SK-N-SH (cell line): ENCODE measurements around the gene CRK. TPM values are rescaled to one million over a fixed set of nuclear protein-coding genes. Genes with fewer than 3 reads are reported as not detected.

Experiments
- CTCF ChIA-PET: fragments of 300-600, 350-600 bp; formaldehyde crosslinking; extraction: SDS; loops from one replicate; lab custom pipeline; 2021; lab: Yijun Ruan, JAX
- POLR2A ChIA-PET: fragments of 350-600 bp; sonication (Branson Sonifier 250); formaldehyde crosslinking; extraction: SDS; loops from one replicate; lab custom pipeline; 2020; ENCODE audit warnings: antibody characterized with exemption, inconsistent platforms; lab: Yijun Ruan, JAX
- DNase-seq: peaks from one replicate; pipeline ENCODE4 v3.0.0; 2012
- H2AFZ ChIP-seq: fragments of 200-600 bp; sonication (generic); 2 replicates; pipeline ENCODE4 v1.8.1; 2016; ENCODE audit warnings: antibody characterized with exemption, mild to moderate bottlenecking, low read depth
- H3F3A ChIP-seq: fragments of 200-600 bp; sonication (generic); replicated peaks from 2 replicates; pipeline ENCODE3; 2016; ENCODE audit warnings: antibody characterized with exemption, mild to moderate bottlenecking; ENCODE audit not compliant: insufficient read depth
- H3K27ac ChIP-seq, 2 experiments: fragments of 200-500 bp in 1 of 2; fragments of 200-600 bp in 1 of 2; sonication (Bioruptor generic) in 1 of 2; sonication (generic), shearing (Covaris generic) in 1 of 2; 2 replicates each; pipeline versions ENCODE4 v1.5.1 to v1.6.1; 2014 to 2016; ENCODE audit warnings: low read depth in 2 of 2, inconsistent platforms in 1 of 2, low read length in 1 of 2, mild to moderate bottlenecking in 1 of 2, mixed read lengths in 1 of 2
- H3K27me3 ChIP-seq: fragments of 200-600 bp; sonication (generic), shearing (Covaris generic); 2 replicates; pipeline ENCODE4 v1.6.1; 2016; ENCODE audit warnings: mixed run types; ENCODE audit not compliant: insufficient read depth
- H3K36me3 ChIP-seq, 2 experiments: fragments of 200-500 bp in 1 of 2; fragments of 200-600 bp in 1 of 2; sonication (Bioruptor generic) in 1 of 2; sonication (generic) in 1 of 2; replicated peaks in 1 of 2; 2 replicates each; pipeline versions ENCODE3 to v1.5.1; 2014 to 2016; ENCODE audit warnings: low read length in 1 of 2, mild to moderate bottlenecking in 1 of 2; ENCODE audit not compliant: insufficient read depth in 2 of 2, control insufficient read depth in 1 of 2
- H3K4me1 ChIP-seq, 2 experiments: fragments of 200-500 bp in 1 of 2; fragments of 200-600 bp in 1 of 2; sonication (Bioruptor generic) in 1 of 2; sonication (generic), shearing (Covaris generic) in 1 of 2; 2 replicates each; pipeline versions ENCODE4 v1.5.1 to v1.6.1; 2014 to 2016; ENCODE audit warnings: low read depth in 1 of 2, low read length in 1 of 2, mixed run types in 1 of 2; ENCODE audit not compliant: insufficient read depth in 2 of 2, control insufficient read depth in 1 of 2
- H3K4me2 ChIP-seq: fragments of 200-600 bp; sonication (generic), shearing (Covaris generic); 2 replicates; pipeline ENCODE4 v1.6.1; 2017; ENCODE audit warnings: mixed run types
- H3K4me3 ChIP-seq, 2 experiments: fragments of 200-500 bp in 1 of 2; fragments of 200-600 bp in 1 of 2; sonication (Bioruptor generic) in 1 of 2; sonication (generic), shearing (Covaris generic) in 1 of 2; 2 replicates each; pipeline versions ENCODE4 v1.5.1 to v1.8.1; 2014 to 2016; ENCODE audit warnings: low read depth in 2 of 2, inconsistent platforms in 1 of 2, low read length in 1 of 2, mild to moderate bottlenecking in 1 of 2, mixed read lengths in 1 of 2, moderate library complexity in 1 of 2
- H3K79me2 ChIP-seq: fragments of 200-600 bp; sonication (generic); 2 replicates; pipeline ENCODE4 v1.8.1; 2017; ENCODE audit warnings: mild to moderate bottlenecking; ENCODE audit not compliant: insufficient read depth
- H3K9ac ChIP-seq: fragments of 200-600 bp; sonication (generic); 2 replicates; pipeline ENCODE4 v1.6.1; 2017; ENCODE audit warnings: mixed run types
- H3K9me2 ChIP-seq: fragments of 200-600 bp; sonication (generic); 2 replicates; pipeline ENCODE4 v1.6.1; 2017; ENCODE audit warnings: mixed run types
- H3K9me3 ChIP-seq: fragments of 200-600 bp; sonication (generic); 2 replicates; pipeline ENCODE4 v1.6.1; 2017; ENCODE audit warnings: mixed run types, mild to moderate bottlenecking, moderate library complexity
- H4K20me1 ChIP-seq: fragments of 200-600 bp; sonication (generic); 2 replicates; pipeline ENCODE4 v1.6.1; 2017; ENCODE audit warnings: mild to moderate bottlenecking, mixed run types; ENCODE audit not compliant: insufficient read depth
- CTCF ChIP-seq: fragments of 200-600 bp; sonication (generic); IDR thresholded peaks from 2 replicates; pipeline ENCODE4 v1.6.1; 2017; ENCODE audit warnings: antibody characterized with exemption, mild to moderate bottlenecking, moderate library complexity
- ELF1 ChIP-seq: IDR thresholded peaks from 2 replicates; pipeline ENCODE4 v1.4.0; 2012
- EZH2phosphoT487 ChIP-seq: fragments of 200-600 bp; sonication (generic); IDR thresholded peaks from 2 replicates; pipeline ENCODE4 v1.6.1; 2017; ENCODE audit warnings: low read depth, mixed run types, mild to moderate bottlenecking, antibody characterized with exemption, moderate library complexity, borderline replicate concordance
- FOSL2 ChIP-seq: IDR thresholded peaks from 2 replicates; pipeline ENCODE4 v1.4.0; 2012; ENCODE audit warnings: low read depth, mild to moderate bottlenecking, moderate library complexity, borderline replicate concordance
- GATA2 ChIP-seq: sonication (generic); formaldehyde crosslinking; IDR thresholded peaks from 2 replicates; pipeline ENCODE4 v1.5.0; 2020; ENCODE audit warnings: mild to moderate bottlenecking, missing genetic modification reagents
- IRF3 ChIP-seq: fragments of 150-350 bp; IDR thresholded peaks from 2 replicates; pipeline ENCODE4 v1.6.1; 2016; ENCODE audit warnings: mild to moderate bottlenecking, low read depth, low read length
- JUND ChIP-seq: IDR thresholded peaks from 2 replicates; pipeline ENCODE4 v1.4.0; 2012
- MAX ChIP-seq: IDR thresholded peaks from 2 replicates; pipeline ENCODE4 v1.4.0; 2012; ENCODE audit warnings: low read depth
- MXI1 ChIP-seq: IDR thresholded peaks from 2 replicates; pipeline ENCODE4 v1.6.1; 2012; ENCODE audit warnings: mild to moderate bottlenecking, low read depth, low read length, improper control_type of control experiment
- PBX3 ChIP-seq: IDR thresholded peaks from 2 replicates; pipeline ENCODE4; 2012
- RAD21 ChIP-seq: IDR thresholded peaks from 2 replicates; pipeline ENCODE4 v1.6.1; 2012; ENCODE audit warnings: mild to moderate bottlenecking, low read length
- SMC3 ChIP-seq: IDR thresholded peaks from 2 replicates; pipeline ENCODE4 v1.6.1; 2012; ENCODE audit warnings: low read depth, low read length, improper control_type of control experiment
- TAF1 ChIP-seq: IDR thresholded peaks from 2 replicates; pipeline ENCODE4 v1.6.1; 2012; ENCODE audit warnings: low read depth, mild to moderate bottlenecking, low read length, moderate library complexity, borderline replicate concordance
- TCF12 ChIP-seq: IDR thresholded peaks from 2 replicates; pipeline ENCODE4 v1.4.0; 2012
- USF1 ChIP-seq: IDR thresholded peaks from 2 replicates; pipeline ENCODE4 v1.4.0; 2012; ENCODE audit warnings: low read depth, borderline replicate concordance
- USF2 ChIP-seq: fragments of 150-350 bp; IDR thresholded peaks from 2 replicates; pipeline ENCODE4 v1.6.1; 2017; ENCODE audit warnings: antibody characterized with exemption, low read length, low read depth, borderline replicate concordance
- YY1 ChIP-seq: IDR thresholded peaks from 2 replicates; pipeline ENCODE4 v1.4.0; 2012; ENCODE audit warnings: low read depth, mild to moderate bottlenecking
- ZBTB33 ChIP-seq: IDR thresholded peaks from 2 replicates; pipeline ENCODE4 v1.4.0; 2012; ENCODE audit warnings: low read depth, borderline replicate concordance
- WGBS: methylation state at CpG from one replicate; pipeline ENCODE4 v1.1.6; 2017; ENCODE audit warnings: low lambda C conversion rate; 5-methylcytosine and 5-hydroxymethylcytosine counted together
- polyA plus RNA-seq, 3 experiments: library from polyadenylated mRNA; depleted of rRNA; stranded (reverse); fragments of >200 nt; gene quantifications; 2 replicates each; pipeline ENCODE4 v1.2.3, GENCODE V29; 2012

CRK gene
- polyA plus RNA-seq, 1 of the 3 experiments (the other 2 are of a cell fraction) = 50.7 TPM

GRCh38 chr17:1503699-1504098 is 47.7 kb upstream of the CRK start:
- no peak overlapping the region for H2AFZ ChIP-seq
- CTCF ChIA-PET = interaction anchor here (1.1 kb wide), 1 partner anchor 12 kb away, joined by 4 read pairs; no protein-coding TSS in a partner anchor
- no peak overlapping the region for H3K9ac ChIP-seq
- H3K4me3 ChIP-seq = no peak overlapping the region
- POLR2A ChIA-PET = no interaction called here
- H3K36me3 ChIP-seq = peaks cover 0 to 13% of the 10 kb centered on the region in 2 experiments
- no peaks in the 10 kb centered on the region for H3K4me1 ChIP-seq
- H3F3A ChIP-seq = peaks cover 6% of the 10 kb centered on the region
- TF ChIP-seq RAD21 (no peak), FOSL2 (no peak), TCF12 (no peak), JUND (no peak), TAF1 (no peak), USF1 (no peak), EZH2phosphoT487 (no peak), IRF3 (no peak), USF2 (no peak)
- no peak overlapping the region for H3K4me2 ChIP-seq
- H3K9me2 ChIP-seq = no peaks in the 10 kb centered on the region
- H3K27me3 ChIP-seq = no peaks in the 10 kb centered on the region
- no peak overlapping the region for H3K27ac ChIP-seq
- 96% methylated on average over 10 of the region's 10 CpGs for WGBS
- no peaks in the 10 kb centered on the region for H4K20me1 ChIP-seq
- DNase-seq = no peak
- no peaks in the 10 kb centered on the region for H3K9me3 ChIP-seq
- no peaks in the 10 kb centered on the region for H3K79me2 ChIP-seq

GRCh38 chr17:1498869-1499268 is 42.8 kb upstream of the CRK start:
- peaks cover 0 to 12% of the 10 kb centered on the region in 2 experiments for H3K36me3 ChIP-seq
- H3K9ac ChIP-seq = no peak overlapping the region
- H3K4me3 ChIP-seq = no peak overlapping the region
- CTCF ChIA-PET = interaction anchor here (3.6 kb wide), 1 partner anchor 11 kb away, joined by 13 read pairs; no protein-coding TSS in a partner anchor
- peaks cover 10% of the 10 kb centered on the region for H3F3A ChIP-seq
- H4K20me1 ChIP-seq = no peaks in the 10 kb centered on the region
- H3K9me3 ChIP-seq = no peaks in the 10 kb centered on the region
- 87% methylated on average over 9 of the region's 9 CpGs for WGBS
- H3K27me3 ChIP-seq = no peaks in the 10 kb centered on the region
- H3K27ac ChIP-seq = no peak overlapping the region
- H3K9me2 ChIP-seq = no peaks in the 10 kb centered on the region
- no peak overlapping the region for H2AFZ ChIP-seq
- POLR2A ChIA-PET = interaction anchor here (2.3 kb wide), 1 partner anchor 13 kb away, joined by 5 read pairs; no protein-coding TSS in a partner anchor
- no peak overlapping the region for H3K4me2 ChIP-seq
- H3K4me1 ChIP-seq = no peaks in the 10 kb centered on the region; a peak in 2 of 4 replicates
- DNase-seq = no peak
- H3K79me2 ChIP-seq = no peaks in the 10 kb centered on the region
- TF ChIP-seq CTCF (no peak), SMC3 (no peak), IRF3 (no peak), ELF1 (no peak), PBX3 (no peak), YY1 (no peak), ZBTB33 (no peak), MAX (no peak), GATA2 (no peak), TCF12 (no peak), MXI1 (no peak)
